HEK293T (cell line): ENCODE data around the gene ALG5.

Experiments used
- BHLHE40 ChIP-seq: fragments of 450-650 bp; IDR thresholded peaks from 2 replicates; pipeline ENCODE4 v1.6.1; 2016; ENCODE audit warnings: mild to moderate bottlenecking, moderate library complexity, borderline replicate concordance
- CTBP1 ChIP-seq: fragments of 450-650 bp; IDR thresholded peaks from 2 replicates; pipeline ENCODE4 v1.6.1; 2016; ENCODE audit warnings: borderline replicate concordance
- ELF4 ChIP-seq: fragments of 450-650 bp; IDR thresholded peaks from 2 replicates; pipeline ENCODE4 v1.6.1; 2017; ENCODE audit warnings: antibody characterized with exemption
- FOXA1 ChIP-seq: fragments of 450-650 bp; IDR thresholded peaks from 2 replicates; pipeline ENCODE4 v1.6.1; 2016; ENCODE audit warnings: mild to moderate bottlenecking
- FOXK2 ChIP-seq: fragments of 450-650 bp; IDR thresholded peaks from 2 replicates; pipeline ENCODE4 v1.6.1; 2016; ENCODE audit warnings: mild to moderate bottlenecking
- HDGF ChIP-seq: fragments of 450-650 bp; IDR thresholded peaks from 2 replicates; pipeline ENCODE4 v1.6.1; 2017; ENCODE audit warnings: antibody characterized with exemption, borderline replicate concordance
- LEF1 ChIP-seq: fragments of 450-650 bp; IDR thresholded peaks from 2 replicates; pipeline ENCODE4 v1.6.1; 2017; ENCODE audit warnings: mild to moderate bottlenecking, borderline replicate concordance
- NFRKB ChIP-seq: fragments of 450-650 bp; IDR thresholded peaks from 2 replicates; pipeline ENCODE4 v1.6.1; 2016; ENCODE audit warnings: mild to moderate bottlenecking, moderate library complexity
- TARDBP ChIP-seq: fragments of 450-650 bp; IDR thresholded peaks from 2 replicates; pipeline ENCODE4 v1.6.1; 2016
- ZNF384 ChIP-seq: fragments of 450-650 bp; IDR thresholded peaks from 2 replicates; pipeline ENCODE4 v1.6.1; 2016

DNA sequence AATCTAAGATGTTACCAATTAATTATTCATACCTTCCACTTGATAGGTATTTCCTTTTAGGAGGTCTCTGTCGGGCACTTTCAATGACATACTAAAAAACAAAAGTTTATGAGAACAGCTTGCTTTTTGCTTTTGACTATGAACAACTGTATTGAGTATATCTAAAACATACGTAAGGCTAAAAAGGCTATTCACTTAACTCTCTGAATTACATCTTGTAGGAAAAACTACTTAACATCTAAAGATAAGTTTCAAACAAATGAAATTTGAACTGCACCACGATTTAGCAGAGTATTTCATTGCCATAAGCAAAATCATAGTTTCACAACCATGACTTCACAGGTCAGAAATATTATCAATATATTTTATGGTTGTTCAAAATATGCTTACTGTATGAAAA, 48.7 kb upstream of the ALG5 start:
- TF ChIP-seq BHLHE40 (no peak), ELF4 (no peak), HDGF (no peak), FOXA1 (no peak), NFRKB (no peak), ZNF384 (no peak), TARDBP (no peak), LEF1 (no peak), CTBP1 (no peak), FOXK2 (no peak)
